Measurements from ENCODE around the gene PGD. TPM values are rescaled to one million over a fixed set of nuclear protein-coding genes. Genes with fewer than 3 reads are reported as not detected.

PGD gene
- polyA plus RNA-seq, 1 donor (not counting 4 experiments of a cell fraction or from before 2014, with no cell fraction given) = 104 TPM

DNA sequence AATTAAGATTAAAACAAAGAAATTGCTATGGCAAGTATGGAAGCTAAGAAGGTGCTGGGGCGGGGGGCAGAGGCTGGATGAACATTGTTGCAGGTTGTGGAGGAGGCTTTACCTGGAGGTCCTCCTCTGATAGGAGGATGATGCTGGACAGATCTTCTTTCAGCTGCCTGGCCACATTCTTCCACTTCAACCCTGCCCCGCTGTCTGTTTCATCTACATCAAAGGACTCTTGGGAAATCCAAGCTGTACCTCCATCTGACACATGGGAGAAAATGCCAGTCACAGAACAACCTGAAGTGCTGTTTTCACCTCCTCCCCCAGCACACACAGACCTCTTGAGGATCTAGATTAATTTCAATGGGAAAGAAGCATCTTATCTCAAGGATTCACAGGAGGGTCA lies 68.2 kb downstream of the PGD start:
- peaks cover 21 to 24% of the 10 kb centered on the region in 2 experiments for H3K36me3 ChIP-seq (ENCODE audit: control insufficient read depth in 2 of 2, extremely low read depth in 1 of 2, insufficient read depth in 2 of 2, low read length in 2 of 2)

DNA sequence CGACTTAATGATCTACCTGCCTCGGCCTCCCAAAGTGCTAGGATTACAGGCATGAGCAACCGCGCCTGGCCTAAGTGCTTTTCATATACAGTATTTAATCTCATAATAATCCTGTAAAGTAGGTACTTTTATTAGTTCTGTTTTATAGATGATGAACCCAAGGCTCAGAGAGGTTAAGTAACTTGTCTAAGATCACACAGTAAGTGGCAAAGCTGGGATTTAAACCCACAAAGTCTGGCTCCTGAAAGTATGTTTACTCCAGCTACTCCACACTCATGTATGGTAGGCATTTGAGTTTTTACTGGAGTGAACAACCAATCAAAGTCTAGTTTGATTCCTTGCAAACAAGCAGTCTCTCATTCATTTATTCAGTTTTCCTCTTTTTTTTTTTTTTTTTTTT lies 71.2 kb downstream of the PGD start:
- Histone ChIP-seq H3K9me1 (ENCODE audit: control insufficient read depth, extremely low read depth, insufficient read depth, low read length) (no peaks in the 10 kb centered on the region), H3K4me2 (ENCODE audit: control insufficient read depth, extremely low read depth, insufficient read depth, low read depth, low read length) (no peak overlapping the region), H3K36me3 (ENCODE audit: control insufficient read depth in 2 of 2, extremely low read depth in 1 of 2, insufficient read depth in 2 of 2, low read length in 2 of 2) (peaks cover 4 to 14% of the 10 kb centered on the region in 2 experiments), H2AFZ (ENCODE audit: control insufficient read depth, low read length) (no peak overlapping the region), H3K4me3 (ENCODE audit: control insufficient read depth in 2 of 3, extremely low read depth in 1 of 3, insufficient read depth in 2 of 3, low read depth in 1 of 3, low read length in 3 of 3) (no peak overlapping the region), H3K9me3 (ENCODE audit: control insufficient read depth, low read depth, low read length) (no peaks in the 10 kb centered on the region), H3K27ac (ENCODE audit: control insufficient read depth, insufficient read depth, low read length) (no peak overlapping the region), H3K27me3 (ENCODE audit: control insufficient read depth, extremely low read depth, insufficient read depth, low read length) (no peaks in the 10 kb centered on the region), H3K9ac (ENCODE audit: control insufficient read depth, extremely low read depth, insufficient read depth, low read length) (no peak overlapping the region), H3K79me2 (ENCODE audit: control insufficient read depth, insufficient read depth, low read length) (peaks cover 18% of the 10 kb centered on the region), H4K20me1 (ENCODE audit: control insufficient read depth, extremely low read depth, insufficient read depth, low read length) (no peaks in the 10 kb centered on the region), H3K4me1 (ENCODE audit: control insufficient read depth, extremely low read depth, insufficient read depth, low read length) (peaks cover 9% of the 10 kb centered on the region)
- no peak for DNase-seq (ENCODE audit: low read depth, low spot score)
- dilution Hi-C loops (cut with MboI; ENCODE audit: extremely low pct_ligation_motif_present, low sequenced_read_pairs) = no loop called here
- FAIRE-seq = no peak
- no peak for TF ChIP-seq EZH2 (IDR thresholded peaks at IDR 0.05; ENCODE audit: low read length)
- TF ChIP-seq, protein P1, sequence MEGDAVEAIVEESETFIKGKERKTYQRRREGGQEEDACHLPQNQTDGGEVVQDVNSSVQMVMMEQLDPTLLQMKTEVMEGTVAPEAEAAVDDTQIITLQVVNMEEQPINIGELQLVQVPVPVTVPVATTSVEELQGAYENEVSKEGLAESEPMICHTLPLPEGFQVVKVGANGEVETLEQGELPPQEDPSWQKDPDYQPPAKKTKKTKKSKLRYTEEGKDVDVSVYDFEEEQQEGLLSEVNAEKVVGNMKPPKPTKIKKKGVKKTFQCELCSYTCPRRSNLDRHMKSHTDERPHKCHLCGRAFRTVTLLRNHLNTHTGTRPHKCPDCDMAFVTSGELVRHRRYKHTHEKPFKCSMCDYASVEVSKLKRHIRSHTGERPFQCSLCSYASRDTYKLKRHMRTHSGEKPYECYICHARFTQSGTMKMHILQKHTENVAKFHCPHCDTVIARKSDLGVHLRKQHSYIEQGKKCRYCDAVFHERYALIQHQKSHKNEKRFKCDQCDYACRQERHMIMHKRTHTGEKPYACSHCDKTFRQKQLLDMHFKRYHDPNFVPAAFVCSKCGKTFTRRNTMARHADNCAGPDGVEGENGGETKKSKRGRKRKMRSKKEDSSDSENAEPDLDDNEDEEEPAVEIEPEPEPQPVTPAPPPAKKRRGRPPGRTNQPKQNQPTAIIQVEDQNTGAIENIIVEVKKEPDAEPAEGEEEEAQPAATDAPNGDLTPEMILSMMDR (optimal IDR thresholded peaks at IDR 0.05 in 1 of 3, IDR thresholded peaks at IDR 0.05 in 1 of 3, conservative IDR thresholded peaks at IDR 0.05 in 1 of 3; ENCODE audit: extremely low read depth in 1 of 3, insufficient read depth in 2 of 3, low read length in 3 of 3) = no peak

More for the DNA sequence above, 68.2 kb downstream of the PGD start:
- Histone ChIP-seq H3K9ac (ENCODE audit: control insufficient read depth, extremely low read depth, insufficient read depth, low read length) (no peak overlapping the region), H3K79me2 (ENCODE audit: control insufficient read depth, insufficient read depth, low read length) (peaks cover 15% of the 10 kb centered on the region), H3K9me3 (ENCODE audit: control insufficient read depth, low read depth, low read length) (no peaks in the 10 kb centered on the region), H2AFZ (ENCODE audit: control insufficient read depth, low read length) (no peak overlapping the region), H4K20me1 (ENCODE audit: control insufficient read depth, extremely low read depth, insufficient read depth, low read length) (no peaks in the 10 kb centered on the region), H3K27ac (ENCODE audit: control insufficient read depth, insufficient read depth, low read length) (no peak overlapping the region), H3K9me1 (ENCODE audit: control insufficient read depth, extremely low read depth, insufficient read depth, low read length) (no peaks in the 10 kb centered on the region), H3K4me2 (ENCODE audit: control insufficient read depth, extremely low read depth, insufficient read depth, low read depth, low read length) (no peak overlapping the region), H3K27me3 (ENCODE audit: control insufficient read depth, extremely low read depth, insufficient read depth, low read length) (no peaks in the 10 kb centered on the region), H3K4me3 (ENCODE audit: control insufficient read depth in 2 of 3, extremely low read depth in 1 of 3, insufficient read depth in 2 of 3, low read depth in 1 of 3, low read length in 3 of 3) (no peak overlapping the region), H3K4me1 (ENCODE audit: control insufficient read depth, extremely low read depth, insufficient read depth, low read length) (peaks cover 9% of the 10 kb centered on the region)
- FAIRE-seq = no peak
- no peak for TF ChIP-seq EZH2 (IDR thresholded peaks at IDR 0.05; ENCODE audit: low read length)
- TF ChIP-seq, protein P1 (optimal IDR thresholded peaks at IDR 0.05 in 1 of 3, IDR thresholded peaks at IDR 0.05 in 1 of 3, conservative IDR thresholded peaks at IDR 0.05 in 1 of 3; ENCODE audit: extremely low read depth in 1 of 3, insufficient read depth in 2 of 3, low read length in 3 of 3) = no peak
- dilution Hi-C loops (cut with MboI; ENCODE audit: extremely low pct_ligation_motif_present, low sequenced_read_pairs) = no loop called here
- no peak for DNase-seq (ENCODE audit: low read depth, low spot score)

Other genes with a start within 250 kb of the PGD start
- 13.4 to 15.1 TPM (median 14.6 TPM) in 3 replicates for gene KIF1B, start 188.5 kb upstream of the PGD start, polyA plus RNA-seq
- gene CENPS, start 31.4 kb downstream of the PGD start, polyA plus RNA-seq = 4.6 to 13.3 TPM (median 10.3 TPM) in 3 replicates
- 0.17 TPM in 1 of 3 replicates, not detected in the others for gene CORT, start 51.0 kb downstream of the PGD start, polyA plus RNA-seq
- gene DFFA, start 73.5 kb downstream of the PGD start, polyA plus RNA-seq = 44.4 to 63.1 TPM (median 53.1 TPM) in 3 replicates
- gene PEX14, start 75.9 kb downstream of the PGD start, polyA plus RNA-seq = 7.3 to 19.4 TPM (median 8.4 TPM) in 3 replicates